Neural progenitor cell (in vitro differentiated cells): ENCODE results near the gene GHDC. TPM values are rescaled to one million over a fixed set of nuclear protein-coding genes. Genes with fewer than 3 reads are reported as not detected.
"Not testable (repeated sequence)": the region's sequence is repeated elsewhere in the genome, so short reads cannot be mapped to it uniquely, and the experiment has no call there.

ENCODE experiments used
- DNase-seq: peaks from one replicate; pipeline ENCODE4 v3.0.0-alpha.2; 2016; ENCODE audit warnings: low spot score
- H2AFZ ChIP-seq: fragments of 200-600 bp; sonication (generic); replicated peaks from 2 replicates; pipeline ENCODE4 v1.6.1; 2016; ENCODE audit warnings: antibody characterized with exemption
- H3F3A ChIP-seq: fragments of 200-600 bp; sonication (generic); 2 replicates; pipeline ENCODE4 v1.6.1; 2016; ENCODE audit warnings: antibody characterized with exemption, low read depth
- H3K27ac ChIP-seq: fragments of 200-600 bp; sonication (generic); 2 replicates; pipeline ENCODE4 v1.5.1; 2016; ENCODE audit warnings: mild to moderate bottlenecking
- H3K27me3 ChIP-seq: fragments of 200-600 bp; sonication (generic); 2 replicates; pipeline ENCODE4 v1.6.1; 2016; ENCODE audit warnings: mild to moderate bottlenecking, moderate library complexity
- H3K36me3 ChIP-seq: fragments of 200-600 bp; sonication (generic); 2 replicates; pipeline ENCODE4 v1.5.1; 2016
- H3K4me1 ChIP-seq: fragments of 200-600 bp; sonication (generic); 2 replicates; pipeline ENCODE4 v1.6.1; 2016; ENCODE audit warnings: mixed run types
- H3K4me2 ChIP-seq: fragments of 200-600 bp; sonication (generic); 2 replicates; pipeline ENCODE4 v1.6.1; 2016
- H3K4me3 ChIP-seq: fragments of 200-600 bp; sonication (generic); 2 replicates; pipeline ENCODE4 v1.5.1; 2016
- H3K79me2 ChIP-seq: fragments of 200-600 bp; sonication (generic); 2 replicates; pipeline ENCODE4 v1.6.1; 2016; ENCODE audit warnings: low read depth
- H3K9ac ChIP-seq: fragments of 200-600 bp; sonication (generic); 2 replicates; pipeline ENCODE4 v1.6.1; 2016
- H3K9me3 ChIP-seq: fragments of 200-600 bp; sonication (generic); 2 replicates; pipeline ENCODE4 v1.5.1; 2016; ENCODE audit warnings: low read depth
- H4K20me1 ChIP-seq: fragments of 200-600 bp; sonication (generic); 2 replicates; pipeline ENCODE4 v1.6.1; 2016; ENCODE audit warnings: low read depth
- H3K27ac Mint-ChIP-seq: 3 replicates; pipeline ENCODE4 v1.8.0; 2021; ENCODE audit warnings: mixed read lengths
- H3K27me3 Mint-ChIP-seq: 2 replicates; pipeline ENCODE4 v1.8.0; 2022; ENCODE audit warnings: low read depth, mild to moderate bottlenecking, inconsistent platforms, moderate library complexity, mixed read lengths; ENCODE audit not compliant: insufficient read depth
- H3K36me3 Mint-ChIP-seq: 3 replicates; pipeline ENCODE4 v1.8.0; 2021; ENCODE audit warnings: mixed read lengths
- H3K4me1 Mint-ChIP-seq: 3 replicates; pipeline ENCODE4 v1.8.0; 2021; ENCODE audit warnings: mixed read lengths
- H3K4me3 Mint-ChIP-seq: 3 replicates; pipeline ENCODE4 v1.8.0; 2021; ENCODE audit warnings: mild to moderate bottlenecking, moderate library complexity, mixed read lengths
- H3K9me3 Mint-ChIP-seq: 3 replicates; pipeline ENCODE4 v1.8.0; 2020; ENCODE audit warnings: mixed read lengths
- CTCF ChIP-seq: fragments of 200-600 bp; sonication (generic); IDR thresholded peaks from 2 replicates; pipeline ENCODE4 v1.5.1; 2017; ENCODE audit warnings: antibody characterized with exemption, mild to moderate bottlenecking
- EZH2 ChIP-seq: fragments of 200-600 bp; sonication (generic); IDR thresholded peaks from 2 replicates; pipeline ENCODE4 v1.6.1; 2017; ENCODE audit warnings: antibody characterized with exemption, mild to moderate bottlenecking, moderate library complexity
- EZH2phosphoT487 ChIP-seq: fragments of 200-600 bp; sonication (generic); IDR thresholded peaks from 2 replicates; pipeline ENCODE4 v1.6.1; 2017; ENCODE audit warnings: antibody characterized with exemption
- total RNA-seq: library from RNA; depleted of rRNA; stranded (reverse); fragments of >200 nt; gene quantifications from 2 replicates; pipeline ENCODE4 v1.2.3, GENCODE V29; 2015; ENCODE audit warnings: low replicate concordance

The GHDC gene
- total RNA-seq, 1 donor from 2014 or later = 7.7 TPM

- peak; percentile 48 for DNase-seq
- Histone ChIP-seq H3K27ac (peak overlapping the region; percentile 81), H3K9ac (no peak overlapping the region), H3F3A (peaks cover 7% of the 10 kb centered on the region), H3K27me3 (no peaks in the 10 kb centered on the region), H3K36me3 (no peaks in the 10 kb centered on the region), H3K9me3 (no peaks in the 10 kb centered on the region), H3K4me3 (no peak overlapping the region), H3K79me2 (peaks cover 70% of the 10 kb centered on the region), H4K20me1 (peaks cover 62% of the 10 kb centered on the region), H3K4me1 (peaks cover 11% of the 10 kb centered on the region), H2AFZ (no peak overlapping the region), H3K4me2 (peak overlapping the region; percentile 30)
- H3K4me3 Mint-ChIP-seq = peak overlapping the region; percentile 25
- H3K27ac Mint-ChIP-seq = peak overlapping the region; percentile 43
- H3K9me3 Mint-ChIP-seq = no peaks in the 10 kb centered on the region
- peaks cover 8% of the 10 kb centered on the region for H3K4me1 Mint-ChIP-seq
- peaks cover 3% of the 10 kb centered on the region for H3K36me3 Mint-ChIP-seq
- no peak for TF ChIP-seq CTCF
- no peak for TF ChIP-seq EZH2
- no peak for TF ChIP-seq EZH2phosphoT487
- peaks cover 4% of the 10 kb centered on the region for H3K27me3 Mint-ChIP-seq
These were observed 51.9 kb downstream of the GHDC start for GRCh38 chr17:42142371-42142896.

- Mint-ChIP-seq H3K27me3 (peaks cover 2% of the 10 kb centered on the region), H3K4me3 (no peak overlapping the region), H3K27ac (no peak overlapping the region), H3K9me3 (no peaks in the 10 kb centered on the region), H3K36me3 (peaks cover 3% of the 10 kb centered on the region), H3K4me1 (peaks cover 8% of the 10 kb centered on the region)
- no peaks in the 10 kb centered on the region for H3K9me3 ChIP-seq
- TF ChIP-seq EZH2phosphoT487 (no peak), CTCF (no peak), EZH2 (no peak)
- H3K27ac ChIP-seq = no peak overlapping the region
- H3F3A ChIP-seq = peaks cover 7% of the 10 kb centered on the region
- DNase-seq = no peak
- no peak overlapping the region for H2AFZ ChIP-seq
- no peaks in the 10 kb centered on the region for H3K36me3 ChIP-seq
- peaks cover 11% of the 10 kb centered on the region for H3K4me1 ChIP-seq
- H3K79me2 ChIP-seq = peaks cover 76% of the 10 kb centered on the region
- no peak overlapping the region for H3K4me3 ChIP-seq
- peaks cover 68% of the 10 kb centered on the region for H4K20me1 ChIP-seq
- H3K9ac ChIP-seq = no peak overlapping the region
- no peaks in the 10 kb centered on the region for H3K27me3 ChIP-seq
- H3K4me2 ChIP-seq = no peak overlapping the region
These were observed 52.9 kb downstream of the GHDC start for GRCh38 chr17:42141382-42141781.

DNA sequence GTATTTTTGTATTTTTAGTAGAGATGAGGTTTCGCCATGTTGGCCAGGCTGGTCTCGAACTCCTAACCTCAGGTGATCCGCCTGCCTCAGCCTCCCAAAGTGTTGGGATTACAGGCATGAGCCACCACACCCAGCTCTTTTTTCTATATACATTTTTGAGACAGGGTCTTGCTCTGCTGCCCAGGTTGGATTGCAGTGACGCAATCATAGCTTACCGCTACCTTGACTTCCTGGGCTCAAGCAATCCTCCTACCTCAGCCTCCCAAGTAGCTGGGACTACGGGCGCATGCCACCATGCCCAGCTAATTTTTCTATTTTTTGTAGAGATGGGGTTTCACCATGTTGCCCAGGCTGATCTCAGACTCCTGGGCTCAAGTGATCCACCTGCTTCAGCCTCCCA, 53.6 kb downstream of the GHDC start:
- H3K27me3 Mint-ChIP-seq, H3K4me3 Mint-ChIP-seq, H3K4me2 ChIP-seq, H3K27me3 ChIP-seq, H3K4me1 Mint-ChIP-seq, H3K36me3 Mint-ChIP-seq, H3K36me3 ChIP-seq, H3K4me3 ChIP-seq, DNase-seq, H3K27ac ChIP-seq, H2AFZ ChIP-seq, H3K9ac ChIP-seq, H3F3A ChIP-seq, H3K9me3 Mint-ChIP-seq, H3K9me3 ChIP-seq, H3K27ac Mint-ChIP-seq: not testable (repeated sequence)
- Histone ChIP-seq H3K79me2 (peaks cover 81% of the 10 kb centered on the region), H4K20me1 (peaks cover 75% of the 10 kb centered on the region), H3K4me1 (peaks cover 11% of the 10 kb centered on the region)

Other genes with a start within 250 kb of the GHDC start
- 38.6 and 70.3 TPM in 2 replicates for gene CNP, start 227.7 kb downstream of the GHDC start, total RNA-seq
- gene DNAJC7, start 177.1 kb downstream of the GHDC start, total RNA-seq = 80.7 and 92.5 TPM in 2 replicates
- gene NKIRAS2, start 174.4 kb downstream of the GHDC start, total RNA-seq = 23.7 and 50.1 TPM in 2 replicates
- gene C17orf113, start 143.9 kb downstream of the GHDC start, total RNA-seq = 2.2 and 5.5 TPM in 2 replicates
- gene ZNF385C, start 96.0 kb downstream of the GHDC start, total RNA-seq = 5.0 and 7.5 TPM in 2 replicates
- gene DHX58, start 81.8 kb downstream of the GHDC start, total RNA-seq = 0.12 TPM in 1 of 2 replicates, not detected in the other
- 18.4 and 34.2 TPM in 2 replicates for gene KAT2A, start 73.1 kb downstream of the GHDC start, total RNA-seq
- 0.12 and 0.65 TPM in 2 replicates for gene HSPB9, start 71.7 kb downstream of the GHDC start, total RNA-seq
- gene RAB5C, start 39.5 kb downstream of the GHDC start, total RNA-seq = 33.5 and 48.9 TPM in 2 replicates
- not detected in 2 replicates for gene KCNH4, start 13.4 kb downstream of the GHDC start, total RNA-seq
- not detected in 2 replicates for gene HCRT, start 9.0 kb downstream of the GHDC start, total RNA-seq
- gene STAT5B, start 81.9 kb upstream of the GHDC start, total RNA-seq = 90.7 and 96.4 TPM in 2 replicates
- 6.7 and 10.0 TPM in 2 replicates for gene STAT5A, start 94.0 kb upstream of the GHDC start, total RNA-seq
- 54.9 and 56.2 TPM in 2 replicates for gene STAT3, start 193.9 kb upstream of the GHDC start, total RNA-seq
- 5.5 and 14.0 TPM in 2 replicates for gene CAVIN1, start 228.8 kb upstream of the GHDC start, total RNA-seq